Measurements from ENCODE around the gene SLC9A9. TPM values are rescaled to one million over a fixed set of nuclear protein-coding genes. Genes with fewer than 3 reads are reported as not detected.
A peak's percentile ranks its signal among the peaks of the same experiment; 100 is the strongest.

SLC9A9 gene
- total and polyA plus RNA-seq, 10 of the 15 experiments (the other 5 are each of a cell fraction or from before 2014, with no cell fraction given), result 3.5 to 14.2 (median 9.3) TPM

- CTCF ChIA-PET, result interaction anchor here (0.6 to 2.4 kb wide), 8 partner anchors 58 to 199 kb away, joined by 3 to 7 read pairs (median 3); partner anchors contain the start of gene DIPK2A
- BruUV-seq (replicated peaks), result no TSS peak
- Histone ChIP-seq H2AFZ (ENCODE audit: control insufficient read depth, low read depth, low read length) (peak overlapping the region; percentile 67), H3K9ac (ENCODE audit: control insufficient read depth, insufficient read depth, low read length) (no peak overlapping the region), H4K20me1 (ENCODE audit: control insufficient read depth, insufficient read depth) (no peaks in the 10 kb centered on the region), H3K9me3 (replicated peaks; ENCODE audit: control insufficient read depth, insufficient read depth, low read length) (no peaks in the 10 kb centered on the region), H3K79me2 (ENCODE audit: control insufficient read depth, insufficient read depth, low read length) (no peaks in the 10 kb centered on the region), H3K4me1 (ENCODE audit: control insufficient read depth, insufficient read depth, low read length) (no peaks in the 10 kb centered on the region), H3K4me2 (ENCODE audit: control insufficient read depth, insufficient read depth) (peak overlapping the region; percentile 34; the same call in 1 of the 2 replicates), H3K27ac (ENCODE audit: control insufficient read depth, insufficient read depth) (no peak overlapping the region), H3K27me3 (replicated peaks in 1 of 2; ENCODE audit: control insufficient read depth in 2 of 2, insufficient read depth in 2 of 2, low read length in 1 of 2) (no peaks in the 10 kb centered on the region), H3K36me3 (ENCODE audit: control insufficient read depth in 2 of 2, insufficient read depth in 2 of 2, low read length in 1 of 2) (no peaks in the 10 kb centered on the region), H3K4me3 (no peak overlapping the region)
- ATAC-seq (peak; percentile 96), FAIRE-seq (peak; percentile 93), DNase-seq (ENCODE audit: low read depth, low spot score) (no peak)
- in situ Hi-C loops (cut with MboI), result loop anchor here (10.0 kb wide), 1 partner anchor 179 kb away; no protein-coding TSS in a partner anchor
- RAD21 ChIA-PET (ENCODE audit: unreplicated experiment), result interaction anchor here (0.5 to 1.1 kb wide), 5 partner anchors 76 to 567 kb away, joined by 3 to 4 read pairs (median 3); partner anchors contain the start of gene DIPK2A
- POLR2A ChIA-PET, result no interaction called here
- intact Hi-C loops (cut with micrococcal nuclease; ENCODE audit: unreplicated experiment), result loop anchor here (1.0 to 5.0 kb wide), 4 partner anchors 57 to 176 kb away; no protein-coding TSS in a partner anchor
- SMC1A ChIA-PET (ENCODE audit: uncharacterized antibody, unreplicated experiment), result interaction anchor here (0.8 to 1.0 kb wide), 2 partner anchors 72 to 110 kb away, joined by 3 read pairs; partner anchors contain the start of gene SLC9A9
- 27% methylated on average over 4 of the region's 4 CpGs for WGBS (ENCODE audit: insufficient coverage, insufficient replicate concordance, low lambda C conversion rate, missing lambda C conversion rate)
- TF ChIP-seq TCF3 (IDR thresholded peaks at IDR 0.05; ENCODE audit: borderline replicate concordance, insufficient read depth, low read depth, low read length) (no peak), EED (IDR thresholded peaks at IDR 0.05; ENCODE audit: low read depth) (no peak), GATAD2B (conservative IDR thresholded peaks at IDR 0.05; ENCODE audit: low read depth) (no peak), SMC3 (IDR thresholded peaks at IDR 0.05; ENCODE audit: borderline replicate concordance, low read length) (peak; percentile 77; the same call in 1 of the 2 replicates), CTCF (IDR thresholded peaks at IDR 0.05 in 2 of 3, conservative IDR thresholded peaks at IDR 0.05 in 1 of 3; ENCODE audit: control insufficient read depth in 2 of 3, extremely low read depth in 1 of 3, insufficient read depth in 1 of 3, low read depth in 3 of 3, low read length in 3 of 3) (peak; percentile 44 to 68 (median 50); a peak in 5 of 6 replicates), BCL3 (IDR thresholded peaks at IDR 0.05; ENCODE audit: borderline replicate concordance, insufficient read depth, low read depth, low read length, poor library complexity, severe bottlenecking) (no peak), RAD21 (IDR thresholded peaks at IDR 0.05; ENCODE audit: insufficient read depth, low read depth, low read length) (peak; percentile 87), YY1 (IDR thresholded peaks at IDR 0.05; ENCODE audit: low read depth, low read length) (peak; percentile 78; the same call in 1 of the 2 replicates), SUPT20H (IDR thresholded peaks at IDR 0.05; ENCODE audit: borderline replicate concordance, control insufficient read depth, low read depth, low read length) (no peak), CREM (IDR thresholded peaks at IDR 0.05; ENCODE audit: low read depth) (no peak), POLR2AphosphoS5 (IDR thresholded peaks at IDR 0.05; ENCODE audit: low read length) (no peak), SPI1 (IDR thresholded peaks at IDR 0.05; ENCODE audit: borderline replicate concordance, insufficient read depth, low read depth, low read length) (no peak), MYC (IDR thresholded peaks at IDR 0.05; ENCODE audit: insufficient read depth, insufficient read length, insufficient replicate concordance, low read length, severe bottlenecking) (no peak), SUZ12 (IDR thresholded peaks at IDR 0.05; ENCODE audit: unreplicated experiment) (no peak), FOS (IDR thresholded peaks at IDR 0.05; ENCODE audit: borderline replicate concordance, extremely low read depth, insufficient read length) (no peak)
- TF ChIP-seq, protein P1, sequence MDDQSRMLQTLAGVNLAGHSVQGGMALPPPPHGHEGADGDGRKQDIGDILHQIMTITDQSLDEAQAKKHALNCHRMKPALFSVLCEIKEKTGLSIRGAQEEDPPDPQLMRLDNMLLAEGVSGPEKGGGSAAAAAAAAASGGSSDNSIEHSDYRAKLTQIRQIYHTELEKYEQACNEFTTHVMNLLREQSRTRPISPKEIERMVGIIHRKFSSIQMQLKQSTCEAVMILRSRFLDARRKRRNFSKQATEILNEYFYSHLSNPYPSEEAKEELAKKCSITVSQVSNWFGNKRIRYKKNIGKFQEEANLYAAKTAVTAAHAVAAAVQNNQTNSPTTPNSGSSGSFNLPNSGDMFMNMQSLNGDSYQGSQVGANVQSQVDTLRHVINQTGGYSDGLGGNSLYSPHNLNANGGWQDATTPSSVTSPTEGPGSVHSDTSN (IDR thresholded peaks at IDR 0.05; ENCODE audit: insufficient replicate concordance, low read depth, low read length), result no peak
- TF ChIP-seq, protein P2, sequence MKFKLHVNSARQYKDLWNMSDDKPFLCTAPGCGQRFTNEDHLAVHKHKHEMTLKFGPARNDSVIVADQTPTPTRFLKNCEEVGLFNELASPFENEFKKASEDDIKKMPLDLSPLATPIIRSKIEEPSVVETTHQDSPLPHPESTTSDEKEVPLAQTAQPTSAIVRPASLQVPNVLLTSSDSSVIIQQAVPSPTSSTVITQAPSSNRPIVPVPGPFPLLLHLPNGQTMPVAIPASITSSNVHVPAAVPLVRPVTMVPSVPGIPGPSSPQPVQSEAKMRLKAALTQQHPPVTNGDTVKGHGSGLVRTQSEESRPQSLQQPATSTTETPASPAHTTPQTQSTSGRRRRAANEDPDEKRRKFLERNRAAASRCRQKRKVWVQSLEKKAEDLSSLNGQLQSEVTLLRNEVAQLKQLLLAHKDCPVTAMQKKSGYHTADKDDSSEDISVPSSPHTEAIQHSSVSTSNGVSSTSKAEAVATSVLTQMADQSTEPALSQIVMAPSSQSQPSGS (IDR thresholded peaks at IDR 0.05; ENCODE audit: low read length), result peak; percentile 19; the same call in 1 of the 2 replicates
These were observed 72.8 kb downstream of the SLC9A9 start for GRCh38 chr3:143775459-143775858.
